ENCODE results near the gene RPS24.
"Not testable (repeated sequence)": the region's sequence is repeated elsewhere in the genome, so short reads cannot be mapped to it uniquely, and the experiment has no call there.

The RPS24 gene

DNA sequence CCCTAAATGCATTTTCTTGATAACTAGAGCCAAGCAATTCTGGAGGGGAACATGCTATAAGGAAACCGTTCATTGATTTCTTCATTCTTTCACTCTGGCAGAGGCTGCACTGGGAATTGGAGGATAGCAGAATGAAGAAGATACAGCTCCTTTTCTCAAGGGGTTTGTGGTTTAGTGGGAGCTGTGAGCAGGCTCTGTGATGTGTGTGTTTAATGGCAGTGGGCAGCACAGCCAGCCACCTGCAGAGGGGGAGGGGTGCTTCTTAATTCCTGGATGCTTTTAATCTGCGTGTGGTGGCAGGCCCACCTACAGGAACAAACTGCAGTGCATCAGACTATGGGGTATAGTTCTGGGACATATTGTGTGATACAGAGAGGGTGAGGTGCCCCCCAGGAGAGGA, 31.9 kb downstream of the RPS24 start:
- DNase-seq (ENCODE audit: low read depth): no peak
- H3K4me3 ChIP-seq (ENCODE audit: low read depth, low read length): no peak overlapping the region

DNA sequence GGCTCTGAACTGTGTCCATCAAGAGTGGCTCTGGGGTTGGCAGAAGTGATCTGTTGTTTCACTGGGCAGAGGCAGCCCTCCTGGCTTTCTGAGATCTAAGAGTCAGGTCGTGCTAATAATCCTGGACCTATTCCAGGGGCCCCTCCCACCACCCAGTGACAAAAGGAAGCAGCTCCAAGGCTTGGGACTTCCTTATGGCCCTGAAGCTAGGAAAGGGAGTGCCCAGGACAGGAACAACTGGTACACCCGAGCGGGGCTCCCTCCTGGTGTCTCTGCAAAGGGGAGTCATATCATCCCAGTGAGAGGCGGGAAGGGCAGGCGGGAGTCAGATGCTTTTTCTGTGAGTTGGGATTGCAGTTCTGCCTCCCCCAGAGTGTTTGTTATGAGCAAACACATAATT, 32.3 kb downstream of the RPS24 start:
- TF ChIP-seq, protein P1, sequence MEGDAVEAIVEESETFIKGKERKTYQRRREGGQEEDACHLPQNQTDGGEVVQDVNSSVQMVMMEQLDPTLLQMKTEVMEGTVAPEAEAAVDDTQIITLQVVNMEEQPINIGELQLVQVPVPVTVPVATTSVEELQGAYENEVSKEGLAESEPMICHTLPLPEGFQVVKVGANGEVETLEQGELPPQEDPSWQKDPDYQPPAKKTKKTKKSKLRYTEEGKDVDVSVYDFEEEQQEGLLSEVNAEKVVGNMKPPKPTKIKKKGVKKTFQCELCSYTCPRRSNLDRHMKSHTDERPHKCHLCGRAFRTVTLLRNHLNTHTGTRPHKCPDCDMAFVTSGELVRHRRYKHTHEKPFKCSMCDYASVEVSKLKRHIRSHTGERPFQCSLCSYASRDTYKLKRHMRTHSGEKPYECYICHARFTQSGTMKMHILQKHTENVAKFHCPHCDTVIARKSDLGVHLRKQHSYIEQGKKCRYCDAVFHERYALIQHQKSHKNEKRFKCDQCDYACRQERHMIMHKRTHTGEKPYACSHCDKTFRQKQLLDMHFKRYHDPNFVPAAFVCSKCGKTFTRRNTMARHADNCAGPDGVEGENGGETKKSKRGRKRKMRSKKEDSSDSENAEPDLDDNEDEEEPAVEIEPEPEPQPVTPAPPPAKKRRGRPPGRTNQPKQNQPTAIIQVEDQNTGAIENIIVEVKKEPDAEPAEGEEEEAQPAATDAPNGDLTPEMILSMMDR (IDR thresholded peaks at IDR 0.05; ENCODE audit: low read depth, low read length, missing control alignments): no peak
- DNase-seq (ENCODE audit: low read depth): no peak
- H3K4me3 ChIP-seq (ENCODE audit: low read depth, low read length): no peak overlapping the region

More for the DNA sequence above, 31.9 kb downstream of the RPS24 start:
- TF ChIP-seq, protein P1 (IDR thresholded peaks at IDR 0.05; ENCODE audit: low read depth, low read length, missing control alignments): no peak

DNA sequence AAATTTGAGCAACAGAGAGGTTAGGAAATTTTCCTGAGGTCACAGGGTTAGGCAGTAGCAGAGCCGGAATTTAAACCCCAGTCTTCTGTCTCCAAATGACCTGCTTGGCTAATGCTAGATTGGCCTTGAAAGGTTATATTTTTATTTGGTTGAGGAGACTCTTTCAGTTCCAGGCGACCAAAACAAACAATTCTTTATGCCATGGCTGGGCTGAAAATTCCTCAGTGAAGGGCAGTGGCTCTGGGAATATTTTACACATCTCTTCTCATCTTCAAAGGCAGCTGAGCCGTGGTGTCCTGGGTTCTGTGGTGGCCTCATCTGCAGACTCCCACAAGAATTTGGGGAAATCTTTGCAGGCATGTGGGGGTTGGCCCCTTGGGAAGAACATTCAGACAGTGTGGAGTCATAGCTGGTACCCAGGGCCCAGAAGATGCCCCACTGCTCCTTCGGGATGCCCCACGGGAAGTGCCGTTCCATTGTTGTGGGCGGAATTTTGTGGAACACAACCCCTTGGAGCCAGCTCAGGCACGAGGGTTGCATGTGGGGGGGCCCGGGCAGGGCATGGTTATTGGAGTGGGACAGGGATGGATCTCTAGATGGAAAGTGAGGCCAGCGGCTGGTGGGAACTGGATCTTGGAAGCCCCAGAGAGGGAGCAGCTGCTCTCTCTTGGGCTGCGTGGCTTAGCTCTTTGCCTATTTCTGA, 33.2 kb downstream of the RPS24 start:
- H3K4me3 ChIP-seq (ENCODE audit: low read depth, low read length): no peak overlapping the region
- no peak for DNase-seq (ENCODE audit: low read depth)
- TF ChIP-seq, protein P1 (IDR thresholded peaks at IDR 0.05; ENCODE audit: low read depth, low read length, missing control alignments): no peak

DNA sequence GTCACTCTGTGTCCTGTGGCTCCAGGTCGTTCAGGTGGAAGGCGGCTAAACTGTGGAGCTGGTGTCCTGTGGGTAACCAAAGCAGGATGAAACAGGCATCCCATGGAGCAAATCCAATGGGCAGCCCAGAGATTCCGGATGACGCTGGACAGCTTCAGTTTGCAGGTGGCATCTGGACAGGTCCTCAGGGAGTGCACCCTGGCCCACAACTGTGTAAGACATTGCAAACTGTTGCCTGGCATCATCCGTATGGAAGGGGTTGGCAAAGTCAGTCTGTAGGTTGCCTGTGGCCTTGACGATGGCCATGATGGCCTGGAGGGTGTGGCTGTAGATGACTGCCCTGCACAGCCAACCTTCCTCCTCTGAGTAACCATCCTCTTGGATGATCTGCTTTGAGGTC, 35.5 kb downstream of the RPS24 start:
- no peak for DNase-seq (ENCODE audit: low read depth)

DNA sequence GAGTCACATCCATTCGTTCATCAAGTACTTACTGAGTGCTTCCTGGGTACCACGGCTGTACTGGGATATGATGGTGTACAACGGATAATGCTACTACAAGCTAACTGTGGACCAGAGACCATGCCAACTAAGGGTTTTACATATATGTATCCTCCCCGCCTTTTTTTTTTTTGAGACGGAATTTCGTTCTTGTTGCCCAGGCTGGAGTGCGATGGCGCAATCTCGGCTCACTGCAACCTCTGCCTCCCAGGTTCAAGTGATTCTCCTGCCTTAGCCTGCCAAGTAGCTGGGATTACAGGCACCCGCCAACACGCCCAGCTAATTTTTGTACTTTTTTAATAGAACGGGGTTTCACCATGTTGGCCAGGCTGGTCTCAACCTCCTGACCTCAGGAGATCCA, 36.4 kb downstream of the RPS24 start:
- DNase-seq (ENCODE audit: low read depth); H3K4me3 ChIP-seq (ENCODE audit: low read depth, low read length): not testable (repeated sequence)

More for the DNA sequence above, 35.5 kb downstream of the RPS24 start:
- H3K4me3 ChIP-seq (ENCODE audit: low read depth, low read length): no peak overlapping the region
- TF ChIP-seq, protein P1 (IDR thresholded peaks at IDR 0.05; ENCODE audit: low read depth, low read length, missing control alignments): no peak

DNA sequence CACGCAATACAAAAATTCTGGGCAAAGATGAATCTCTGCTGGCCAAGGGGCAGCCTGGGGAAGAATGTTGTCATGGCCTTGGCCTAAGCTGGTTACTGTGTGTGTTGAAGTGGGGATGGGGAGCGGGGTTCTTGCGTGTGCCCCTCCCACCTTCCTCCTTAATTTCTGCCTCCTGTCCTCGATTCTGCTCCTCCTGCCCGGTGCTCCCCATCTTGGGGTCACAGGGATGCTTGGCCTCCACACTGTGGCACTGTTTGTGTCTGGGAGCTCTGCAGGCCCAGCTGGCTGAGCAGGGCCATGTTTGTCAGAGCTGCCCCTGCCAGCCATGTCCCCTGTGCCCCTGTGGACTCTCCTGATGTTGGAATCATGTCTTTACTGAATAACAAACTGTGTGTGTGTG, 37.1 kb downstream of the RPS24 start:
- TF ChIP-seq, protein P1 (IDR thresholded peaks at IDR 0.05; ENCODE audit: low read depth, low read length, missing control alignments): no peak
- no peak for DNase-seq (ENCODE audit: low read depth)
- no peak overlapping the region for H3K4me3 ChIP-seq (ENCODE audit: low read depth, low read length)

DNA sequence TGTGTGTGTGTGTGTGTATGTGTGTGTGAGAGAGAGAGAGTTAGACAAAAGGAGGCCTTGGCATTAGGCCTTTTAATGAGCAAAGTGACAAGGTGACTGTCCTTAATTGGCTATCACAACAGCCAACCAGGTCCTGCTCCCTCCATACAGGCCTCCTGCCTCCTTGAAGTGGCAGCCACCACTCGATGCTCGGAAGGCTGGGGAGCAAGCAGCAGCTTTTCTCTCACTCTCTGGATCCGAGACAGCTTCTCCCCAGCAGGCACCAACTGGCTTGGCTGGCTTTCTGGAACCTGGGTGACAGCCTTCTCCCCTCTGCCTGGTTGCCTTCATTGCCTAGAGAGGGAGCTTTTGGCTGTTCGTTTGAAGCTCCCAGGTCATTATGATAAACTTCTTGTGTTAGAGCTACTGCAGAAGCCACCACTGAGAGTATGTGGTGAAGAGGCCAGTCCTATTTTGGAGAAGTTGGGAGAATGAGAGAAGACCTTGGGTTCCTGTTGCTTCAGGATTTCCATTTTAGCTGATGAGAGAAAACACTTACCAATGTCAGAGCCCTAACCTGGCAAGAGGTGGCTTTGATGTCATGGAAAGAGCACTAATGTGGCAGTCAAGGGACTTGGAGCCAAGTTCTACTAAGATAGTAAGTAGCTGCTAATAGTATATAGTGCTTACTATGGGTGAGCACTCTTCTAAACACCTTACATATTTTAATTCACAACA, 37.6 kb downstream of the RPS24 start:
- TF ChIP-seq, protein P1 (IDR thresholded peaks at IDR 0.05; ENCODE audit: low read depth, low read length, missing control alignments): no peak
- no peak overlapping the region for H3K4me3 ChIP-seq (ENCODE audit: low read depth, low read length)
- DNase-seq (ENCODE audit: low read depth): no peak

Measured in GM12864 (cell line).